Astrocyte of the spinal cord (primary cell): Measurements from ENCODE around the gene ADAMTS10.
"Not testable (repeated sequence)": the region's sequence is repeated elsewhere in the genome, so short reads cannot be mapped to it uniquely, and the experiment has no call there.

Source experiments
- DNase-seq: peaks from one replicate; pipeline ENCODE4 v3.0.0; 2011; ENCODE audit warnings: low read depth, low spot score
- H3K4me3 ChIP-seq: 2 replicates; pipeline ENCODE4 v1.5.1; 2011; ENCODE audit warnings: low read depth, mild to moderate bottlenecking, low read length, moderate library complexity
- in situ Hi-C: cut with HindIII; loops from 2 replicates; pipeline ENCODE4 v1.10.0; 2017; ENCODE audit warnings: low sequenced_read_pairs
- TF ChIP-seq, protein P1 (sequence below): IDR thresholded peaks from 2 replicates; pipeline ENCODE4 v1.5.1; 2012; ENCODE audit warnings: low read depth, mild to moderate bottlenecking, low read length, inconsistent platforms

The ADAMTS10 gene

DNA sequence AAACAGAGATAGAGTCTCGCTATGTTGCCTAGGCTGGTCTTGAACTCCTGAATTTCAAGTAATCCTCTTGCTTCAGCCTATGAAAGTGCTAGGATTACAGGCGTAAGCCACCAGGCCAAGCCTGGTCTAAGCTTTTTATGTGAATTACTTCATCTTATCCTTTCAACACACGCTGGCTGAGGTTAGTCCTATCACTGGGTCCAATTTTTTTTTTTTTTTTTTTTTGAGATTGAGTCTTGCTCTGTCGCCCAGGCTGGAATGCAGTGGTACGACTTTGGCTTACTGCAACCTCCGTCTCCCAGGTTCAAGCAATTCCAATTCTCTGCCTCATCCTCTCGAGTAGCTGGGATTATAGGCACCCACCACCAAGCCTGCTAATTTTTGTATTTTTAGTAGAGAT, 43.7 kb downstream of the ADAMTS10 start:
- in situ Hi-C loops, result no loop called here
- no peak overlapping the region for H3K4me3 ChIP-seq
- TF ChIP-seq, protein P1, sequence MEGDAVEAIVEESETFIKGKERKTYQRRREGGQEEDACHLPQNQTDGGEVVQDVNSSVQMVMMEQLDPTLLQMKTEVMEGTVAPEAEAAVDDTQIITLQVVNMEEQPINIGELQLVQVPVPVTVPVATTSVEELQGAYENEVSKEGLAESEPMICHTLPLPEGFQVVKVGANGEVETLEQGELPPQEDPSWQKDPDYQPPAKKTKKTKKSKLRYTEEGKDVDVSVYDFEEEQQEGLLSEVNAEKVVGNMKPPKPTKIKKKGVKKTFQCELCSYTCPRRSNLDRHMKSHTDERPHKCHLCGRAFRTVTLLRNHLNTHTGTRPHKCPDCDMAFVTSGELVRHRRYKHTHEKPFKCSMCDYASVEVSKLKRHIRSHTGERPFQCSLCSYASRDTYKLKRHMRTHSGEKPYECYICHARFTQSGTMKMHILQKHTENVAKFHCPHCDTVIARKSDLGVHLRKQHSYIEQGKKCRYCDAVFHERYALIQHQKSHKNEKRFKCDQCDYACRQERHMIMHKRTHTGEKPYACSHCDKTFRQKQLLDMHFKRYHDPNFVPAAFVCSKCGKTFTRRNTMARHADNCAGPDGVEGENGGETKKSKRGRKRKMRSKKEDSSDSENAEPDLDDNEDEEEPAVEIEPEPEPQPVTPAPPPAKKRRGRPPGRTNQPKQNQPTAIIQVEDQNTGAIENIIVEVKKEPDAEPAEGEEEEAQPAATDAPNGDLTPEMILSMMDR, result no peak
- no peak for DNase-seq

DNA sequence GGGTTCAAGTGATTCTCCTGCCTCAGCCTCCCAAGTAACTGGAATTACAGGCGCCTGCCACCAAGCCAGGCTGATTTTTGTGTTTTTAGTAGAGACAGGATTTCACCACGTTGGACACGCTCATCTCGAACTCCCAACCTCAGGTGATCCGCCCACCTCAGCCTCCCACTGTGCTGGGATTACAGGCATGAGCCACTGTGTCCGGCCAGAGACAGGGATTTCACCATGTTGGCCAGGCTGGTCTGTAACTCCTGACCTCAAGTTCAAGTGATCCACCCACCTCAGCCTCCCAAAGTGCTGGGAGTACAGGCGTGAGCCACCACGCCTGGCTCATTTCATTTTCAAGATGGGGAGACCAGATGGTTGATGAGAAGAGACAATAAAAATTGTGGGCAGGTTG, 45.6 kb downstream of the ADAMTS10 start:
- DNase-seq, in situ Hi-C loops, H3K4me3 ChIP-seq: not testable (repeated sequence)

DNA sequence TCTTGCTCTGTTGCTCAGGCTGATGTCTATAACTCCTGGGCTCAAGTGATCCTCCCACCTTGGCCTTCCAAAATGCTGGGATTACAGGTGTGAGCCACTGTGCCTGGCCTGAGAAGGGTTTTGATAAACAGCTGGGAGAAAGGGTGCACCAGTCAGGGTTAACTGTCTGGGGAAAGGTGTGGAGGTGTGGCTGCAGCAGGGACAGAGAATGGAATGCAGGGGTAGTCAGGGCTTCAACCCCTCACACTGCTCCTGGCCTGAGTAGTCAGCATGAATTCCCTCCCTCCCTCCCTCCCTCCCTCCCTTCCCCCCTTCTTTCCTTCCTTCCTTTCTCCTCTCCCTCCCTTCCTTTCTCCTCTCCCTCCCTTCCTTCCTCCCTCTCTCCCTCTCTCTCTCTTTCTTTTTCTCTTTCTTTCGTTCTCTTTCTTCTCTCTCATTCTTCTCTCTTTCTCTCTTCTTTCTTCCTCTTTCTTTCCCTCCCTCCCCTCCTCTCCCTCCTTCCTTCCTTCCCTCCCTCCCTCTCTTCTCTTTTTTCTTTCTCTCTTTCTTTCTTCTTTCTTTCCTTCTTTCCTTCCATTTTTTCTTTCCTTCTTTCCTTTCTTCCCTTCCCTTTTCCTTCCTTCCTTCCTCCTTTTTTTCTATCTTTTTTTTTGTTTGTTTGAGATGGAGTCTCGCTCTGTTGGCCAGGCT, 49.3 kb downstream of the ADAMTS10 start:
- in situ Hi-C loops, result no loop called here
- no peak for DNase-seq

DNA sequence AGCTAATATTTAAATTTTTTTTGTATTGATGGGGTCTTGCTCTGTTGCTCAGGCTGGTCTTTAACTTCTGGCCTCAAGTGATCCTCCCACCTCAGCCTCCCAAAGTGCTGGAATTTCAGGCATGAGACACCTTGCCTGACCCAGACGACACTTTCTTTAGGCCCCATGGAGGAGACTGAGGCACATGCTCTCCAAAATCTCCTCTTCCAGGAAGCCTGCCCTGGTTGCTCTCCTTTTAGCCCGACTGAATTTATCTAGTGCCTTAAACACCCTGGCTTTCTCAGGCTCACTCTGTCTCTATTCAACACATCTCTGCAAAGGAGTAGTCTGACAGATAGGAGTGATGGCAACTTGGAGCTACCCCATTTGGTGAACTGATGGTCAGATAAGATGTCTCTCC, 52.2 kb downstream of the ADAMTS10 start:
- TF ChIP-seq, protein P1, result no peak
- no peak overlapping the region for H3K4me3 ChIP-seq
- DNase-seq, result no peak
- in situ Hi-C loops, result no loop called here

More for the DNA sequence above, 49.3 kb downstream of the ADAMTS10 start:
- TF ChIP-seq, protein P1, result no peak
- H3K4me3 ChIP-seq, result no peak overlapping the region

DNA sequence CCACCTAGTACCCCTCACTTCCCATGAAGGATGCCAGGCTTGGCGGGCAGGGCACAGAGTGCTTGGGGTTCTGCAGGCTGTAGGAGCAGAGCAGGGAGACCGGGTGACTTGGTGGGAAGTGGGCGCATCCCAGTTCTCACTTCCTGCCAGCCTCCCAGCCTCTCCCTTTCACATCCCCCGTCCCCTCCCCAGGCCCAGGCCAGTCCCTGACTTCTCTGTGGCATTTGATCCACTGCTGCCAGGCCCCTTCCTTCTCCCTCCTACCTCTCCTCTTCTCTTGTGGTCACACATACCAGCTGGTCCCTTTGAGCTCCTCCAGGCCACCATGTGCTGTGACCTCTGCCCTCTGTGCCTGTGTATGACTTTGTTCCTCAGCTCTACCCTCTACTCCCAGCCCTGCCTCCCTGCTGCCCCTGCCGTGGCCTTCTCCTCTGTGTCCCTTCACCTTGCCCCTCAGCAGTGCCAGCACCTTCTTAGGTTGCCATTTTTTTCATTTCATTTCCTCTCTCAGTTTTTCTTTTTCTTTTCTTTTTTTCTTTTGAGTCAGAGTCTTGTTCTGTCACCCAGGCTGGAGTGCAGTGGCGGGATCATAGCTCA, 52.8 kb downstream of the ADAMTS10 start:
- H3K4me3 ChIP-seq, result no peak overlapping the region
- no peak for DNase-seq
- in situ Hi-C loops, result no loop called here
- TF ChIP-seq, protein P1, result no peak

DNA sequence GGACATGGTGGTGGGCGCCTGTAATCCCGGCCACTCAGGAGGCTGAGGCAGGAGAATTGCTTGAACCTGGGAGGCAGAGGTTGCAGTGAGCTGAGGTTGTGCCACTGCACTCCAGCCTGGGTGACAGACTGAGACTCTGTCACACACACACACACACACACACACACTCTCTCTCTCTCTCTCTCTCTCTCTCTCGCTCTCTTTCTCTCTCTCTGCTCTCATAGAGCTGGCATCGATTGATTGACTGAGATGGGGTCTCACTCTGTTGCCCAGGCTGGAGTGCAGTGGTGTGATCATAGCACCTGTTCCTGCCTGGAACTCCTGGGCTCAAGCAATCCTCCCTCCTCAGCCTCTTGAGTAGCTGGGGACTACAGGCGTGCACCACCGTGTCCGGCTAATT, 56.8 kb downstream of the ADAMTS10 start:
- in situ Hi-C loops, result not testable (repeated sequence)

DNA sequence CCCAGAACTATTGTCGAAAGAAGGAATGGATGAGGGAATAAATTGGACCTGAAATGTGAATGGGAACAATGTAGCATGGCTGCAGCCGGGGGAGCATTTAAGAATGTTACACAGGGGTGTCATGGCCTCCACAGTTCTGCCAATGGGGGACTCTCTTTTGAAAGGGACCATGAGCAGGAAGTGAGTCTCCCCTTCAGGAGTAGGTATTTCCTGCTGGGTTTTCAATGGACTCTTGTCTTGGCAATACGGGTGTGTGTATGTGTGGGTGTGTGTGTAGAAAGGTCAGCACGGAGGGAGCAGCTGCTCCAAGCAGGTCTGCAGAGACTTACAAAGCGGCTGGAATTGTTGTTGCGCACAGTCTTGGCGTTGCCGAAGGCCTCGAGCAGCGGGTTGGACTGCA, 57.7 kb downstream of the ADAMTS10 start:
- TF ChIP-seq, protein P1, result no peak
- in situ Hi-C loops, result no loop called here
- peak; percentile 16 for DNase-seq
- no peak overlapping the region for H3K4me3 ChIP-seq

More for the DNA sequence above, 56.8 kb downstream of the ADAMTS10 start:
- DNase-seq, H3K4me3 ChIP-seq: not testable (repeated sequence)
